Measurements from ENCODE around the gene SQSTM1.
"Not testable (repeated sequence)": the region's sequence is repeated elsewhere in the genome, so short reads cannot be mapped to it uniquely, and the experiment has no call there.

Gene SQSTM1

GRCh38 chr5:179820483-179821297 lies at the start of gene SQSTM1:
TSS of gene SQSTM1 (plus strand) at chr5:179820905. CDS start at chr5:179820937, 32 bp downstream.
- DNase-seq (ENCODE audit: low spot score): peak; percentile 76

DNA sequence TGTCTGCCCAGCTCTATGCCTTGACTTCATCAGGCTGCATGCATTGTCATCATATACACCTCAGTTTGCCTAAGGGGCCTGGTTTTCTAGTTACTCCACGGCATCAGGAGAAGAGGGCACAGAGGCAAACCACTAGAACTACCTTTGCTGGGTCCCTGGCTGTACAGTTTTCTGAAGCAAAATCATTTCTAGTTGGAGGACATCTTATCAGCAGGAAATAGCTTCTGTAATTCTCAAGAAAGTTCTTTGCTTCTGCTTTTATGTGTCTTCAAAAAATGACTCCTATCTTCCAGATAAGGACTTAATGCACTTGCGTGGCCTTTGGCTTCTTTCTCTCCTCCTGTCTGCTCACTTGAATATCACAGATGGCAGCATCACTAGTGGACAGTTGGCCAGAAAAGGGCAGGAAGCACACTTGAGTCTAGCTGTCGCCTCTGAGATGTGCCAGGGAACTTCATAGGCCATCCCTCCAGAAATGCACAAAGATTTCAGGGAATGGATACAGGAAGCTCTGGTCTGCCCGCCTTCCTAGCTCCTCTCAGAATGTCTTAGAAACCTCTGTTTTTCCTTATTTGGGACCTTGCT lies 49.3 kb upstream of the SQSTM1 start:
- DNase-seq (ENCODE audit: low spot score): no peak

- DNase-seq (ENCODE audit: low spot score): no peak
Measured at GRCh38 chr5:179772351-179772750, 48.4 kb upstream of the SQSTM1 start.

GRCh38 chr5:179773686-179774040 lies 47.0 kb upstream of the SQSTM1 start:
- DNase-seq (ENCODE audit: low spot score): no peak

DNA sequence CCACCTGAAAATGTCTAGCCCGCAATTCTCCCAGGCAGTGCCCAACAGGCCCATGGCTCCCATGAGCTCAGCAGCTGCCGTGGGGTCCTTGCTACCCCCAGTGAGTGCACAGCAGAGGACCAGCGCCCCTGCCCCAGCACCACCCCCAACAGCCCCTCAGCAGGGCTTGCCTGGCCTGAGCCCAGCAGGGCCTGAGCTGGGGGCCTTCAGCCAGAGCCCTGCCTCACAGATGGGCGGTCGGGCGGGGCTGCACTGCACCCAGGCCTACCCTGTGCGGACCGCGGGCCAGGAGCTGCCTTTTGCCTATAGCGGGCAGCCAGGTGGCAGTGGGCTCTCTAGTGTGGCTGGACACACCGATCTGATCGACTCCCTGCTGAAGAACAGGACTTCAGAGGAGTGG lies 46.3 kb upstream of the SQSTM1 start:
- no peak for DNase-seq (ENCODE audit: low spot score)

DNA sequence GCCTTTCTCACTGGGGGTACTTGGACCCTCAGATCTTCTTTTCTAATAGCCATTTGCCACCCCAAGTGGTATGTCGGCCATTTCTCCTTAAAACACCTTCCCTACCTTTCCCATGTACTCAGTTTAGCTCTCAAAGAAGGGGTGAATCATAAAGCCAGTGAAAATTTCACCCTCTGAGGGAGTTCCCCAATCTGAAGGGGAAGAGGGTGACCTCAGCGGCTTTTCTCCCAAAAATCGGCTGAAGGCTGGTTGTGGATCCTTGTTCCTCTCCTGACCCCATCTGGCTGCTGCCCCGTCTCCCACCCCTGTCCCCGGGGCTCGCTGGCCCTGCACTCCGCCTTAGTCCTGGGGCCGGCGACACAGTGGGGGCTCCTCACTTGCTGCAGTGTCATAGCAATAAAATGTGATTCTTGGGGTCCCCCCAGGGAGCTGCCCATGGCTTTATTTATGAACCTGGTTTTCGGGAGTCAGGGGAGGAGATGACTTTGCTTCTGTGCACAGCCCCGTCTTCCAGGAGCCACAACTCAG lies 44.2 kb upstream of the SQSTM1 start:
- DNase-seq (ENCODE audit: low spot score): no peak

- DNase-seq (ENCODE audit: low spot score): no peak
Measured at GRCh38 chr5:179777456-179777855, 43.2 kb upstream of the SQSTM1 start.

DNA sequence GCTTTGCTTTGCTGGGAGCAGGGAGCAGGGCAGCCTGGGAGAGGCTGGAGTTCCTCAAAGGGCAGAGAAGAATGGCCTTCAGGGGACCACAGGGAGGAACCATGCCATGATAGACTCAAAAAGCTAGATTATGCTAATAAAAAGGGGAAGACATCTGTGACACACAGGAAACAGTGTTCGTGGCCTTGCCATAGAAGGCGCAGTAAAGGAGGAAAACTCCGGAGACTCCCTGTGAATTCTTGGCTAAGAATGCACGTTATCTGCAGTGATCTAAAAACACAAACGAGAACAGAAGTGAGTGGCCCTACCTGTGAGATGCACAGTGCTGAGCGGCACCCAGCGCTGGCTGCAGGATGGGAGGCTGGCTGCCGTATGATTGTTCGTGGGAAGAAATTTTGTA lies 42.8 kb upstream of the SQSTM1 start:
- DNase-seq (ENCODE audit: low spot score): no peak

DNA sequence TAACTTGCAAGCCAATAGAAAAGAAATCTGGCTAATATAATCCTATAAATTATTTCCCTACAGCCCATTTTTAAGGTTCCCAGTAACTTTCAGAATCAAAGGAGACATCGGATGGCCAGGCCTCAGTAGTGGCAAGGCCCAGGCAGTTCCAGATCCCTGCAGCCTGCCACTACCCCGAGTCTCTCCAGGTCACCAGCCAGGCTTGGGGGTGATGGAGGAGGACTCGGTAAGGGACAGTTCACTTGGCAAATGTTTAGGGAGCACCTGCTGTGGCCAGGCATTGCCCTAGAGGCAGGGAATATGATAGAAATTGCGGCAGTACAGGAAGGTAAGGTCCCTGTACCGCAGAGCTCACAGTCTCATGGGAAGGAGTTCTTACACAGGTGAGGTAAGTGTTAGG lies 42.1 kb upstream of the SQSTM1 start:
- DNase-seq (ENCODE audit: low spot score): no peak

- DNase-seq (ENCODE audit: low spot score): no peak
Measured at GRCh38 chr5:179779826-179780225, 40.9 kb upstream of the SQSTM1 start.

GRCh38 chr5:179780362-179780761 lies 40.3 kb upstream of the SQSTM1 start:
- no peak for DNase-seq (ENCODE audit: low spot score)

- DNase-seq (ENCODE audit: low spot score): no peak
Measured at GRCh38 chr5:179781846-179782245, 38.9 kb upstream of the SQSTM1 start.

GRCh38 chr5:179783128-179783527 lies 37.6 kb upstream of the SQSTM1 start:
- DNase-seq (ENCODE audit: low spot score): no peak

GRCh38 chr5:179786861-179787260 lies 33.8 kb upstream of the SQSTM1 start:
- DNase-seq (ENCODE audit: low spot score): no peak

DNA sequence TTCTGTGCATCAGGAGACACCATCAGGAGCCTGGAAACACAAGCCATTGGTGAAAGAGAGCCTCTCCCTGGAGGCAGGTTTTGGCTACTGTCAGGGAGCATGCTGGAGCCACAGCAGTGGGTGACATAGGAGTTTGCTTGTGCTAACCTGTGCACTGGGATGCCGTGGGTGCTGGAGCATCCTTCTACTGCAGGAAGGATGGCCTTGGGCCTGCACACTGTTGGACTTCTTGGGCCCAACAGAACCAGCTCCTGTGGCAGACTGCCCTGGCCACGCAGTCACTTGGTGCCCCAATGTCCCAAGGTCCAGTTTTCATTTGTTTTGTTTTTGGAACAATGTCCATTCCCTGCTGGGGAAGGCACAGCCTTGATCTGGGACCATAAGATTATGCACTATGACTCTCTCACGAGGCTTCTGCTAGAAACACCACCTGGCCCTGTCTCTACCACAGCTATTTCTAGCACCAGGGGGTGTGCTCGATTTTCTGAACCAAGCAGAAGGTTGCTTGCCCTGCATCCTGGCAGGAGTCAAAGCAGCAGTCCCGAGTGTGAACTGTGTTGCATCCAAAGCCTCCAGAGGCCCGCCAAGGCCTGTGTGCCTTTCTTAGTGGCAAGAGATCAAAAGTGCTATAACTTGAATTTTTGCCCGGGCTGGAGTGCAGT lies 32.4 kb upstream of the SQSTM1 start:
- DNase-seq (ENCODE audit: low spot score): no peak

GRCh38 chr5:179789278-179789677 lies 31.4 kb upstream of the SQSTM1 start:
- DNase-seq (ENCODE audit: low spot score): not testable (repeated sequence)

DNA sequence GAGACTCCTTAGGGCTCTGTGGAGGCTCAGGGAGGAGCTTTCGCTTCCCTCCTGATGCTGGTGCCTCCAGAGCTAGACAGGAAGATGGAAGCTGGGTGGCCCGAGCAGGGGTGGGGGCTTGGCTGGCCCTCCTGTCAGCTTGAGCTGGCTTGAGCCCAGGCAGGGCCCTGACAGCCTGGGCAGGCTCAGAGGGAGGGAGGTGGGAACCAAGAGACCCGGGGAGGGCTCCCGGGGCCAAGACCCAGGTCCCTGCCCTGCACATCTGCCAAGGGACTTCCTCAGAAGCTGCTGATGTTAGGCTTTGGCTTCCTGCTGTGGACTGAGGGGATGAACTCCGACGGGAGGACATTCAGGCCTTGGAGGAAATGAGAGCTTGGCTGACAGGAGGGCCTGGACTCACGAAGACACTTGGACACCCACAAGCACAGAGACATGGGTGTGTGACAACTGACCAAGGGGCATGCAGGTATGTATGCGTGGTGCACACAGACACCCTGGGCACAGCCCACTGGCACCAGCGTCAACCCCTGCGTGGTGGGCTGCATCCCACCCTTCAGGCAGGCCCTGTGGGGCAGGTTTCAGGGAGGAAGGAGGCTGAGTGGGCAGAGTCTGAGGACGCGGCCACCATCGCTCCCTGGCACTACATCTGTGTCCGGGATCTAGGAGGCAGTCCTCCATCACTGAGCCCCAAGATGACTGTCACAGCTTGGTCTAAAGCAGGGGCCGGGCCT lies 28.7 kb upstream of the SQSTM1 start:
- DNase-seq (ENCODE audit: low spot score): no peak

DNA sequence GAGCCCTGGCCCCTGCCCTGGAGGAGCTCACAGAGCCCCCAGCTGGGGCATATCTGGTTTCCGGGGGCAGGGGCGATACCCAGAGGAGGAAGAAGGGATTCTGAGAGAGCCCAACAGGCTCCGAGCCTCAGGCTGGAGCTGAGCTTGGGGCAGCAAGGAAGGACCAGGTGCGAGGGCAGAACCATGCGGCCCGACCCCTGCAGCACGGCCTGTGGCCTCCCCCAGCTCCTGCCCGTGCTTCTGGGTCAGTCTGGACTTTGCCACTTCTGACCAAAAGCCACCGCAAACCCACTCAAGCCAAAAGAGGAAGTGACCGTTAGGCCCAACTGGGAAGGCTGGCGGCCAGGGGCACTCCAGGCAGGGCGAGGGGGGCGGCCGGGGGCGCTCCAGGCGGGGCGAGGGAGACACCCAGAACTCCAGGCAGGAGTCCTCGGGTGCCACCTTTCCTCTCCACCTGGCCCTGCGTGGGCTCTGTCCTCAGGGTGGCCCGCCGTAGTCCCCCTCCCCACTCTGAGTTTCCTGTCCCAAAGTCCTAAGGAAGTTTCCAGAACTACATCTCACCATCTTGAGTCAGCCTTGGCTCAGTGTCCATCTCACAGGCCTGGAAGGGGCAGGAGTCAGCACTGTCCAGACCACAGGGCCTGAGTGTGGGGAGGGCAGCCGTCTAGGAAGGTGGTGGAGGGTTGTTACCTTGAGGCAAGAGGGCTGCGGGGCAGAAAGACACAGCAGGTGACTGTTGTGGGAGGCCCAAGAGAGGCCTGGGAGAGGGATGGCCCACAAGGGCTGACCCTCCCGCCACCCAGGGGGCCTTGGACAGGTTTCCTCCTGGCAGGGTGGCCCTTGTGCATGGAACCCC lies 27.9 kb upstream of the SQSTM1 start:
- DNase-seq (ENCODE audit: low spot score): no peak

DNA sequence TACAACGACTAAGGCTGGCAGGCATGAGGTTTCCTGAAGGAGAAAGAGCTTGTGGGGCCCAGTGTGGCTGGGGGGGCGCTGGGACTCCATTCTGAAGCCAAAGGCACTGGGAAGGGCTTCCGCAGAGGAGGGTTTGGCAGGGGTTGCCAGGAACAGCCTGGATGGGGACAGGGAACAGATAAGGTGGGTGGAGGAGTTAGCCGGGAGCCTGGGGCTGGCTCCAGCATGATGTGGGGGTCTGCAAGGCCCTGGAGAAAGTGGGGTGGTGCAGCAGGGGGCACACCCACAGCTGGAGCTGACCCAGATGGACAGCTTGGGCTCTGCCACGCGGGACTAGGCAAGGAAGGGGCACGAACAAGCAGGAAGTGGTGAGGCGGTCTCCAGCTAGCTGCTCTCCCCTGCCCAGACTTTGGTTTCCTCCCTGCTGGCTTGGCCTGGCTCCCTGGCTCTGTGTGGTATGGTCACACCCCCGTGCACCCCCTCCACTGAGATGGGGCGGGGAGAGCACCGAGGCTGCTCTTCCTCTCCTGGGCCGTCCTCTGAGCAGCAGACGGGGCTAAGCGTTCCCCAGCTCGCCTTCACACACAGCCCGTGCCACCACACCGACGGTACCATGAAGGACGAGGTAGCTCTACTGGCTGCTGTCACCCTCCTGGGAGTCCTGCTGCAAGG lies 27.1 kb upstream of the SQSTM1 start, which contains the start of gene LTC4S:
LTC4S (plus strand) TSS at position 519 of the 672 bp plus-strand sequence; CDS start at position 614, 95 bp downstream.
- DNase-seq (ENCODE audit: low spot score): no peak

DNA sequence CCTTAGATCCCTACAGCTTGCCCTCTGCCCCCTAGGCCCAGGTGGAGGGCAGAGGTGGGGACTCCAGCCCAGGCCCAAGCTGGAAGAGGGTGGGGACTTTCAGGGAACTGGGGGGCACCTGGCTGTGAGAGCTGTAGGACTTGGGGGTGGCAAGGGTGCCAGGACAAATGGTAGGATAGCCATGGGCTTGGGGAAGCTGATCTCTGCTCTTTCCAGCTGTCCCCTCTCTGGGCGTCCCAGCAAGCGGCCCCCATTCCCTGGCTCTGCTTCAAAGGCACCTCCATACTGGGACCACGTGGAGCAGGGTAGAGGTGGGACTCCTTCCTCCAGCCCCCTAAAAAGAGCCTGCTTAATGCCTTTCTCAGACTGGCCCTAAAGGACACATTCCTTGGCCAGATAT lies 26.5 kb upstream of the SQSTM1 start:
- no peak for DNase-seq (ENCODE audit: low spot score)

GRCh38 chr5:179794575-179794974 lies 26.1 kb upstream of the SQSTM1 start:
- DNase-seq (ENCODE audit: low spot score): no peak
